Smooth muscle cell of the brain vasculature (primary cell): ENCODE data around the gene OR14K1.
"Not testable (repeated sequence)": the region's sequence is repeated elsewhere in the genome, so short reads cannot be mapped to it uniquely, and the experiment has no call there.

ENCODE experiments used
- DNase-seq: peaks from one replicate; pipeline ENCODE4 v3.0.0-alpha.2; 2012; ENCODE audit warnings: low read depth, low spot score

The OR14K1 gene

GRCh38 chr1:247738315-247738714, at the start of gene OR14K1:
TSS of gene OR14K1 (plus strand) at chr1:247738615. CDS start at chr1:247738615, 0 bp downstream.
- no peak for DNase-seq

- DNase-seq, result no peak
Measured at GRCh38 chr1:247701338-247701737, 37.1 kb upstream of the OR14K1 start.

- DNase-seq, result not testable (repeated sequence)
Measured at GRCh38 chr1:247710681-247711080, 27.7 kb upstream of the OR14K1 start.

- no peak for DNase-seq
Measured at GRCh38 chr1:247713753-247714152, 24.7 kb upstream of the OR14K1 start.

GRCh38 chr1:247716546-247716945, 21.9 kb upstream of the OR14K1 start, which contains the start of gene OR6F1:
TSS of gene OR6F1 (minus strand) at chr1:247716646. CDS start at chr1:247712755, 3,891 bp downstream.
- DNase-seq, result no peak

- DNase-seq, result no peak
Measured at GRCh38 chr1:247721222-247721621, 17.2 kb upstream of the OR14K1 start.

- no peak for DNase-seq
Measured at GRCh38 chr1:247740721-247741120, 2.3 kb downstream of the OR14K1 start.

- DNase-seq, result no peak
Measured at GRCh38 chr1:247741756-247742155, 3.3 kb downstream of the OR14K1 start.

GRCh38 chr1:247742215-247742760, 3.9 kb downstream of the OR14K1 start:
- not testable (repeated sequence) for DNase-seq

- no peak for DNase-seq
Measured at GRCh38 chr1:247746391-247746935, 8.0 kb downstream of the OR14K1 start.

- DNase-seq, result no peak
Measured at GRCh38 chr1:247747616-247748015, 9.2 kb downstream of the OR14K1 start.

- DNase-seq, result no peak
Measured at GRCh38 chr1:247748041-247748440, 9.6 kb downstream of the OR14K1 start, which contains the start of gene OR14A2. TSS of gene OR14A2 (minus strand) at chr1:247748141.

GRCh38 chr1:247749870-247750269, 11.5 kb downstream of the OR14K1 start:
- no peak for DNase-seq

- DNase-seq, result not testable (repeated sequence)
Measured at GRCh38 chr1:247754311-247754710, 15.9 kb downstream of the OR14K1 start.

GRCh38 chr1:247760456-247760855, 22.0 kb downstream of the OR14K1 start, which contains the start of gene OR1C1:
TSS of gene OR1C1 (minus strand) at chr1:247760556. CDS start at chr1:247758406, 2,150 bp downstream.
- DNase-seq, result no peak

GRCh38 chr1:247769603-247770002, 31.2 kb downstream of the OR14K1 start:
- DNase-seq, result no peak
